WI38 (cell line): ENCODE data around the gene CNIH3.

Source experiments
- H3K4me3 ChIP-seq: 2 replicates; pipeline ENCODE4 v1.5.1; 2011; ENCODE audit warnings: low read depth, mild to moderate bottlenecking, control low read depth, low read length
- CTCF ChIP-seq: IDR thresholded peaks from 2 replicates; pipeline ENCODE4 v1.5.1; 2012; ENCODE audit warnings: low read depth, mild to moderate bottlenecking, control low read depth, low read length

The CNIH3 gene

GRCh38 chr1:224617410-224618355 is 1.6 kb downstream of the CNIH3 start:
- H3K4me3 ChIP-seq, result peak overlapping the region; percentile 72
- no peak for TF ChIP-seq CTCF

GRCh38 chr1:224619209-224619608 is 3.1 kb downstream of the CNIH3 start:
- peak overlapping the region; percentile 72 for H3K4me3 ChIP-seq
- TF ChIP-seq CTCF, result no peak

GRCh38 chr1:224620105-224620504 is 4.0 kb downstream of the CNIH3 start:
- TF ChIP-seq CTCF, result no peak
- no peak overlapping the region for H3K4me3 ChIP-seq

GRCh38 chr1:224621813-224622682 is 5.9 kb downstream of the CNIH3 start:
- no peak overlapping the region for H3K4me3 ChIP-seq
- no peak for TF ChIP-seq CTCF

GRCh38 chr1:224622831-224623230 is 6.7 kb downstream of the CNIH3 start:
- H3K4me3 ChIP-seq, result no peak overlapping the region
- TF ChIP-seq CTCF, result no peak

GRCh38 chr1:224623310-224623714 is 7.2 kb downstream of the CNIH3 start:
- no peak overlapping the region for H3K4me3 ChIP-seq
- TF ChIP-seq CTCF, result no peak

- no peak for TF ChIP-seq CTCF
- H3K4me3 ChIP-seq, result no peak overlapping the region
Measured at GRCh38 chr1:224623743-224624333, 7.7 kb downstream of the CNIH3 start.
